DMS153 (cell line): ENCODE data around the gene ZNF467.

Experiments
- DNase-seq: peaks from one replicate; lab custom pipeline; 2025; lab: John Stamatoyannopoulos, UW

ZNF467 gene

DNA sequence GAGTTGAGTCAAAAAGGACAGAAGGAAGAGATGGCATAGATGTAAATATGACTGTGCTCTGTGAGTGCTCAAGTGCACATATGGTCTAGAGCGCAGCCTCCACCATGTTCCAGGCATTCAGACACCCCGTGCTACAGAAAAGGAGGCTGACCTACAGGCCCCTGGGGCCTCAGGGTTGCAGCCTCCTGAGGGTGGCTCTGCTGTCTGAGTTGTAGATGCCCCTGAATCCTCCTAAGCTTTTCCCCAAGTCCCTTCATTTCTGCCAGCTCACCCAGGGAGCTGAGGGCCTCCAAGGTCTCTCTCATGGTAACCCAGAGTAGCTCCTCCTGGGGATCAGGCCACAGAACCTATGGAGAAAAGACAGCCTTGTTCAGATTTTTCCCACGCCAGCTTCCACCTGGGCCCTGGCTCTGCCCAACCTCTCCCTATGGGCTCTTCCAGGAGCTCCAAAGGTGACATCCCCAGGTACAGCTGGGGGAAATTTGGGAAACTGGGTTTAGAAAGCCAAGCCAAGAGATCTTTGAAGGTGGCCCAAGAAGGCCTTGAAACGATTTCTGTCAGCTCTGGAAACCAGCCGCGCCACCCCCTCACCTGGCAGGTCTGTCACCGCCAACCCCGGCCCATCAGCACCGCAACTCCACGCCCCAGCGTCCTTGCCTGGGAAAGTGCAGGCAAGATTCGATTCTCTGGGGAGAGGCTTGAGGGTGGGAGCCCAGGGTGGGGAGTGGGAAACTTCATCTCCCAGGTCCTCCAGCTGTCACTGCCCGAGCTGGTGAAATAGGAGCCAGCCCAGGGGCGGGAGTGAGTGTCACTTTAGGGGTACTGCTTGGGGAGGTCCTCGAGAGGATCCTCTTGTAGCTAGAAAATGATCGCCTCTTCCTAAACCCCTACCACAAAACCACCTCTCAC, 2.4 kb downstream of the ZNF467 start:
- no peak for DNase-seq

DNA sequence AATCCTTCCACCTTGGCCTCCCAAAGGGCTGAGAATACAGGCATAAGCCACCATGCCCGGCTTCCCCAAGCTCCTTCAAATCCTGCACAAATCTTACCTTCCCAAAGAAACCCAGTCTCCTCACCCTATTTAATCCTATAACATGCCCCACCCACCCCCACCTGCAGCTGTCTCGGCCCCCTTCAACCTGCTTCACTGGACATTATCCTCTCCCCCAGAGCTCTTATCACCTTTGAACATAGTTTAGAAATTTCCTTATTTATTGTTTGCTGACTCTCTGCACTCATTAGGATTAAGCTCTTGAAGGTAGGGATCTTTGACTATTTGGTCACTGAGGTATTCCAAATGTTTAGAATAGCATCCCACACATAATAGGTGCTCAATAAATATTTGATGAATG, 3.5 kb downstream of the ZNF467 start:
- DNase-seq, result no peak

DNA sequence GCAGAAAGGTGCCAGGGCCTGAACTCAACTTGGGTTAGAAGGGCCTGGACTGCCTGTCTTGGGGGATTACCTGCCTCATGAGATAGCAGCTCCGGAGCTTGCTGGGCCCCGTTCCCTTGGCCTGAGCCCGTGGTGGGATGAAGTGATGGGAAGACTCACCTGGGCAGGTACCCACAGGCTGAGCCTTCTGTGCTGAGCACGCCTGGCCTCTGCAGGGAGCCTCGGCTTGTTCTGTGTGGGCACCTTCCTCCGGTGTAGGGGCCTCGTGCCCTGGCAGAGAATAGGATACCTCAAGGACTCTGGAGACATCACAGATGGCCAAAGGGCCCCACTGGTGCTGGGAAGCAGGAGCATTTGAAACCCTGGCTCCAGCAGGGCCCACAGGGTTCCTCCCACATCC, 4.5 kb downstream of the ZNF467 start:
- no peak for DNase-seq

DNA sequence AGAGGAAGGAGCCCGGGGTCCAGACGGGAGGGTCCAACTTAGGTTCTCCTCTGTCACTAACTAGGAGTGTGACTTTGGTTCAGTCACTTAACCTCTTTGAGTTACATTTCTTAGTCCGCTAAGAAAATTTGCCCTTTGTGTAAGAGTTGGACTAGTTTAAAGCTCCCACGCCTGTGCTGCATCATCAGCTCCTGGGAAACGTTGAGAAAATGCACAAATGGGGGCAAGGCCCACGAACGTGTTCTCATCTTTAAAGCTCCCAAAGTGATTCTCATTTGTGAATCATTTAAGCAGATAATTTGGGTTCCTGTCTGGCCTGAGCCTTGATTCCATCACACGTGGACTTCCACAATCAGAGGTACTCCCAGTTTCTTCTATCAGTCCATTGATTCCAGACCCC, 6.3 kb downstream of the ZNF467 start:
- DNase-seq, result no peak

DNA sequence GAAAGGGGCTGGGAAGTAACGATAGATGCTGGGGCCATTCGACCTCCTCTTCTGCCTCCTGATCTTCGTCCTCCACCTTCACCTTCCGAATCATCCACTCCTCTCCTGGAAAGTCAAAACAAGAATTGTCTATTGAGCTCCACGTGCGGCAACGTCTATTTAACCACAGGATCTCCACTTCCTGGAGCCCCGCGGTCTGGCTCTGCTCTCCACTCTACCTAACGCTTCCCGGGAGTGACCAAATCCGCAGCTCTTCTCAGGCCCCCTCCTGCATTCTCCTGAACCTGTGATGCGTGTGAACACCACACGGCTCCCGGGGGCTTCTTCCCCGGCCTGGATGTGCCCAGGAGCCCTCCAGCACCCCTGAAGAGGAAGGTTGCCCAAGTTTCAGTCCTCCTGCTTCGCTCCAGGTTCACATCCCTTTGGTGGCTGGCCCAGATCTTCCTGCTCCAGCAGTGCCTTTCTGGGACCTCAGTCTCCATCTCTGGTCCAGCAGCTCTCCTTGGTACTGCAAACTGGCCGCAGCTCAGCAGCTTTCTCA, 7.2 kb downstream of the ZNF467 start:
- no peak for DNase-seq

DNA sequence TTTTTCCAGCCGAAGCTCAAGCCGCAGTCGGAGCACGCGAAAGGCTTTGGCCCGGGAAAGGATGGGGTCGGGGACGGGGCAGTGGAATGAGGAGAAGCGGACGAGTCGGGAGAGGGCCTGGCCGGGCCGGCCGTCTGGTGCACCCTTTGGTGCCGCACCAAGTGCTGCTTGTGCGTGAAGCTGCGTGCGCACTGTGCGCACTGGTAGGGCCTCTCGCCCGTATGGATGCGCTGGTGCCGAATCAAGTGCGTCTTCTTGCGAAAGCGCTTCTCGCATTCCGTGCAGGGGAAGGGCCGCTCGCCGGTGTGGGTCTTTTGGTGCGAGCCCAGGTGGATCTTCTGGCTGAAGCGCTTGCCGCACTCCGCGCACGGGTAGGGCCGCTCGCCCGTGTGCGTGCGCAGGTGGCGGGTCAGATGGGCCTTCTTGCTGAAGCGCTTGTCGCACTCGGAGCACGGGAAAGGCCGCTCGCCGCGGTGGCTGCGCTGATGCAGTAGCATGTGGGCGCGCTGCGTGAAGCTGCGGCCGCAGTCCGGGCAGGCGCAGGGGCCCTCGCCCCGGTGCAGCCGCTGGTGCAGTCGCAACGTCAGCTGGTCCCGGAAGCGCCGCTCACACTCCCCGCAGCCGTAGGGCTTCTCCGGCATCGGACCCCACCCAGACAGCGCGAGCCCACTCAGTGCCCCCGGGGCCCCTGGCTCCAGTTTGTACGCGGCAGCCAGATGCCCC, 7.8 kb downstream of the ZNF467 start:
- DNase-seq, result no peak

DNA sequence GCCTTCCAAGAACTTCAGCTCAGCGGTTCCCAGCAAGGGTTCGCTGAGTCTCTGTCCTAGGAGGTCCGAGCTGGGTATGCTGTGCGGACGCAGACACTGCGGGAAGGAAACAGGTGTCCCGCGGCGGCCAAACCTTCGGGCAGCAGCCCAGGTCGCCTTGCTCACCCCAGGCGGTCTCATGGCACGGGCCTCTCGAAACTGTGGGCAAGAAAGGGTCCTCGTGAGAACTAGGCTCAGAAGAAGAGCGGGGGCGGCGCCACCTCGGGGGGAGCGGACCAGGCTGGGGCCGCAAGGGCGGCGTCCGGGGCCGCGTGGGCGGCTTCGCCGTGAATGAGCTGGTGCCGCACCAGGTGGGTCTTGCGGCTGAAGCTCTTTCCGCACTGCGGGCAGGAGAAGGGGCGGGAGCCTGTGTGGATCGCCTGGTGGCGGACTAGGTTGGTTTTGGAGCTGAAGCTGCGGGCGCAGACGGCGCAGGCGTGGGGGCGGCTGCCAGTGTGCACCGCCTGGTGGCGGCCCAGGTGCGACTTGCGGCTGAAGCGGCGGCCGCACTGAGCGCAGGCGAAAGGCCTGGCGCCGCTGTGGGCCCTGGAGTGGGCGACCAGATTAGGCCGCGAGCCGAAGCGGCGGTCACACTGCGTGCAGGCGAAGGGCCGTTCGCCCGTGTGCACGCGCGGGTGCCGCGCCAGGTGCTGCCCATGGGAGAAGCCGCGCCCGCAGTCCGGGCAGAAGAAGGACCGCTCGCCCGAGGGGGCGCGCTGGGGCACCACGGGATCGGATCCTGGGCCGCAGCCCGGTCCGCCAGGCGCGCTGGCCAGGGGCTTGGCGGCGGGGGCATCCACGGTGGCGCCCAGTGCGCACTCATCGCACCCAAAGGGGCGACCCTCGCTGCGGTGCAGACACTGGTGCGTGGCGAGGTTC, 8.6 kb downstream of the ZNF467 start:
- DNase-seq, result no peak

DNA sequence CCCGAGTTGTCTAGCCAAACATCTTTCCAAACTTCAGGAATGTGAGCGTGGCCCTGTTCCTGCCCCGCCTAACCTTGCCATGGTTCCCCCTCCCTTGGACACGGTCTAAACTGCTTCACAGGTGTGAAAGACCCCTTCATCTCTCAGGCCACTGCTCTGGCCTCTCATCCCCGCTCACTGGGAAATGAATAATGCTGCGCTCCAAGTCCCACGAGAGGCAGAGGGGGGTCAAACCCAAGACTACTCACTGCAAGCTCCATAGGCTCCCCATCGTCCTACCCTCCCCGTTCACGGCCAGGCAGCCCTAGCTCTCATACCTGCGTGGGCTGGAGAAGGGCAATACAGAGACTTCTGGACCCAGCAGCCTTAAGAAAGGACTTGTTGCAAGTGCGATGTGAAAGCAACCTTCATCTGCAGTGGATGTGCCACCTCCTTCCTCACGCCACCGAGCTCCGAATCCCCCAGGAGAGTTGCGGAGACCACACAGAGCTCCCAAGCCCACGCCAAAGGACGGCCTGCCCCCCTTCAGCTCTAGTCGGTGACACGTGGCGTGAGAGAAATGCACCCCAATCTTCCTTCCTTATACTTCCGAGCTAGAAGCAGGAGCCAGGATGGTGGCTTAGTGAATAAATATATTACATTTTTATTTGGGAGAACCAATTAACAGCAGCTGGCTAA, 9.7 kb downstream of the ZNF467 start:
- no peak for DNase-seq

DNA sequence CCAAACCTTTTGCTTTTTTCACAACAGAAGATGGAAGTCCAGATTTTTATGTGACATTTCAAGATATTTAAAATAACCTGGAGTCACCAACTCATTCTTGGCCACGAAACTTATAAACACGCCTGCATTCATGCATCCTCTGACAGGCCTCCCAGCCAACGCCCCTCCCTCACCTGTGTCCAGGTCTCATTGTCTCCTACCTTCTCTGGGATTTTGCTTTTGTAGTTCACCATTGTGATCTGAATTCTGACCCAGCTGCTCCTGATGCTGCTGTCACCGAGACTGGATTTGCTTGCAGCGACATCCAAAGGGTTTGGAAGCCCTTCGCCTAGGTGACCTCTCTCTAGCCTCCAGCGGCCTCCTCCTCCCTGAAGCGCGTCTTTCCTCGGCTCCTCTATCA, 10.8 kb downstream of the ZNF467 start:
- no peak for DNase-seq

DNA sequence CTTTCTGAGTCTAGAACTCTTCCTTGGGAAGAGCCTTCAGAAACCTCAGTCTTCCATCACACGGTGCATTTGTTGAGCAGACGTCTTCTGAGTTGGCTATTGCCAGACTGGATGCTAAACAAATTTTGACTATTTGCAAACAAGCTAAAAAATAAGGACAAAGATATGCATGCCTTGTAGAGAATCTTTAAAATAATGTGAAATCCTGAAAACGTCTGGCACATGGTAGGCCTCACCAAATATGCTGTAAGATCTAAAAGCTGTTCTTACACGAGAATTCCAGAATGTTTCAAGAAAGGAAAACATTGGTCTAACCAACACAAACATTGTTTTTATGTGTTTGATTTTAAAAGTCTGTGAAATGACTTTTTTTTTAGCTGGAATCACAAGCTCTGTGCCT, 11.3 kb downstream of the ZNF467 start:
- no peak for DNase-seq

DNA sequence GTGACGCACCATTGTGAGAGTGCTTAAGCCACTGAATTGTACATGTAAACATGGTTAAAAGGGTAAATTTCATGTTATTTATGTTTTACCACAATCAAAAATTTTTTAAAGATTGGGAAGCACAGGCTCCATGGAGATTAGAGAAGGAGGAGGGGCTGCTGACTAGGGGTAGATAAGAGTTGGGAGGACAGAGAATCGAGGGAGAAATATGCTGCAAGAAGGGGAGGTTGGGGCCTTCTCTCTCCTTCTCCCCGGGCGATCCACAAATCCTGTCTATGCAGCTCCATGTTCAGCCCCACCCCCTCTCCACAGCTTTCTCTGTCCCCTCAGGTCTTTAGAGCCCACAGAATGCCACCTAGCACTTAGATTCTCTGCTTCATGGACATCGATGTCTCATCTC, 12.1 kb downstream of the ZNF467 start:
- DNase-seq, result no peak

DNA sequence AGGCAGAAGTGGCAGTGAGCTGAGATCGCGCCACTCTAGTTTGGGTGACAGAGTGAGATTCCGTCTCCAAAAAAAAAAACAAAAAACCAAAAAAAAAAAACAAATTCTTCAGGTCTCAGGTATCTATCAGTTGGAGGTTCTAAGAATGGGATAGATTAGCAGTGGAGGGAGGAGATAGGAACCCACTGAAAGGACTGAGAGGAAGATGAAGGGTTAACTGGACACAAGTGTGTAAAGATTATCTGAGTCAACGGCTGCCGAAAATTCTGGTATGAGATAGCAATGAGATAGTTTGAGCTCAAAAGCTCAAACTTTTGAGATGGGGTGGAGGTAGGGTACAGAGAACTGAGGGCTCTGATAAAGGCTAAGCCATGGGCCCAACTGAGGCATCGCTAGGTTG, 12.8 kb downstream of the ZNF467 start:
- DNase-seq, result no peak

DNA sequence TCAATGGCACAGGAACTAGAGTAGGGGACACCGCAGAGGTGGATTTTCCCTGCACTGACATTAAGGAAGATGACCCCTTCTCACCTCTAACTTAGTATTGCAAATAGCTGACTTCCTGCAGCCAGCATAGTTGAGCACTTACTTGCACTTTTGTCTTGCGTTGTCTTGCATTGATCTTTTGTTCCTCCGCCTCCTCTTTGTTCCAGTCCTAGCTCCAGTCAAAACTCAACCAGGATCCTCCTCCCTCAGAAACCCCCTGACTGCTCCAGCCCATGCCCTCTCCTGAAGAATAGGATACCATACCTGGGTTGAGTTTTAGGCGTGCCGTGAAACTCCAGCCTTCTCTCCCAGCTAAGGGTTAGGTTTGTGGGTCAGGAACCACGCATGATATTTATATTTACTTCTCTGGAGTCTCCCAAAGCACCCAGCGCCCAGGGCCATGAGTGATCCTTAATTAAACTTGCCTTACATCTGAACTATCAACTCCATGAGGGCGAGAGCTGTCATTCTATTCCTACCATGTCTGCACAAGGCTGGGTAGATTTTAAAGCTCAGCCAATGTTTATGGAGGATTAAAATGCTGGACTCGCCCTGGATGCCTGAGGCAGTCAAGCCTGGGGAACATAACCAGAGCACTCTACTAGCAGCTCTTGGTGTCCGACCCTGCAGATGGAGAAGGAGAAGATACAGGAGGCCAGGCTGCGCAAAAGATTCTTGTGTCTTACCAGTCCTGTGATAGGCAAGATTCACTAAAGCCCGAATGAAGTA, 14.1 kb downstream of the ZNF467 start:
- no peak for DNase-seq

DNA sequence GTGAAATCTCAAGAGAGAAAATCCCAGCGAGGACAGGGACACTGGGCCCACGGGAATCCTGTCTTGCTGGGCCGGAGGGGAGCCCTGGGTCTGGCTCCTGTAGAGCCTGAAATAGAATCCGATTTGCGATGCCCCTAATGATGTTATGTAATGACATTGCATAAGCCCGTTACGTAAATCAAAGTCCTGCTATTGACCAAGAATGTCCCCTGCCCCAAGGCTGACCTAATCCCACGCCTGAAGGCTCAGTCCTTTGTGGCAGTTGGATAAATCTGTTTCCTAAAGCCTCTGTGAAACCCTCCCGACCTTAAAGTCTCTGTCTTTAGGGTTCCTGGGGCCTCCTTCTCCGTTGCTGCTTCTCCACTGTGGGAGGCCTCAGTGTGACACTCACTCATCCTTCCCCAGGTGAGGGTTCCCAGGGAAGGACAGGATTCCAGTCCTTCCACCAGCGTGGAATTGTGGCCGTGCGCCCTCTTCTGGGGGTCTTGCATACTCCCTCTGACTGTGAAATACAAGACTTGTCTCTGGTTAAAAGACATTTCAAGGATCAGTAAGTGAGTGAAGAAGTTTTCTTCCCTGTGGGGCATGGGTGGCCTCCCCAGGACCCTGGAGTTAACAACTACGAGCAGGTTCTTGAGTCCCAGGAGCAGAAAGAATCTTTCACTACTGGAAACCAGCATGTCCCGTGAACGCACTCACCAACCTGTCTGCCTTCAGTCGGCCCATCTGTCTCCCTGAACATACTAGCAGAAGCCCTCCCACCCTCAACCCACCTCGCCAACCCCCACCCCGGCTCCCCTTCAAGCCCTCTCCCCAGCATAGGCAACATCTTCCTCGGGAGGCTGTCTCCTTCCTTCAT, 19.8 kb downstream of the ZNF467 start:
- no peak for DNase-seq

DNA sequence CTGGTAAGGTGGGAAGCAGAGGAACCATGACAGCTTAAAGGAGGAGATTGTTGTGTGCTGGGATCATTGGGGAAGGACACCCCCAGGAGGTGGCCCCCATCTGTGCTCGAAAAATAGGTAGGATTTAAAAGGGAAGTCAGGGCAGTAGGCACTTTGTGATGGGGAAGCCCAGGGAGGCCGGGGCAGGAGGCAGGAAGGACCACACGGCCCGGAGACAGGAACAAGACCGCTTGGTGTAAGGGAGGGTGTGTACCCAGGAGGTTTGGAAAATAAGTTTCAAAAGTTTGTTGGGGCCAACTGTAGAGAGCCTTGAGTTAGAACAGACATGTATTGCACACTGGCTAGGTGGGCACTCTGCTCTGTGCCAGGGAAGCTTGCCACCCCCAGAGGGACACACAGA, 20.7 kb downstream of the ZNF467 start:
- DNase-seq, result no peak

DNA sequence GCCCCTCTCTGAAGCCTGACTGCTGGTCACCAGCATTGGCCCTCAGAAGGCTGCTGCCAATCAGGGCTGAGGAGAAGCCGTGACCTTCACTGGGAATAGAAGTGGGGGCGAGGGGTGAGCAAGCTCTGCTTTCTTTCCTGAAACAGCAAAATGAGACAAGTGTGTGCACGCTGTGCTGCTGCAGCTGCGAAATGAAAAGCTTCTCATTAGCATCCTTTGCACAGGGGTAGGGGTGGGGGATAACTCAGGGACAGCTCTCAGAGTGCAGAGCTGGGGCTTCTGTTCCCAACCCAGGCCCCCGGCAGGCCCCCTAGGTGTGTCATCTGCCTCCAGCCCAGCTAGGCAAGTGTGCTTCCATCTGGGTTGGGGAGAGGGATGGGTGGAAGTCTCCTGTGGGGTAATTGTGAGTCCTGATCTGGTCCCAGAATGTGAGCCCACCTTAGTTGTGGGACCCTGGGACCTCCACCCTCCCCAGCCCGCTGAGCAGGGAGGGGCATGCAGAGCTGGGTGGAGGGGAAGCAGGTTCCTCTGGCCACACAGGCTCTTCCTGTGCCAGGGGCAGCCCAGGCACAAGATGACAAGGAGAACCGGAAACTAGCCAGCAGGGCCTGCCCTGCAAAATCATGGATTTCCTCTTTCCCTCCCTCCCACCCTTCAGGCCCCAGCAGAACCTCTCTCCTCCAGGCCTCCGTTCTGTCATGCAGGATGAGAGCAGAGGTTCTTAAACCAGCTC, 22.2 kb downstream of the ZNF467 start:
- no peak for DNase-seq

DNA sequence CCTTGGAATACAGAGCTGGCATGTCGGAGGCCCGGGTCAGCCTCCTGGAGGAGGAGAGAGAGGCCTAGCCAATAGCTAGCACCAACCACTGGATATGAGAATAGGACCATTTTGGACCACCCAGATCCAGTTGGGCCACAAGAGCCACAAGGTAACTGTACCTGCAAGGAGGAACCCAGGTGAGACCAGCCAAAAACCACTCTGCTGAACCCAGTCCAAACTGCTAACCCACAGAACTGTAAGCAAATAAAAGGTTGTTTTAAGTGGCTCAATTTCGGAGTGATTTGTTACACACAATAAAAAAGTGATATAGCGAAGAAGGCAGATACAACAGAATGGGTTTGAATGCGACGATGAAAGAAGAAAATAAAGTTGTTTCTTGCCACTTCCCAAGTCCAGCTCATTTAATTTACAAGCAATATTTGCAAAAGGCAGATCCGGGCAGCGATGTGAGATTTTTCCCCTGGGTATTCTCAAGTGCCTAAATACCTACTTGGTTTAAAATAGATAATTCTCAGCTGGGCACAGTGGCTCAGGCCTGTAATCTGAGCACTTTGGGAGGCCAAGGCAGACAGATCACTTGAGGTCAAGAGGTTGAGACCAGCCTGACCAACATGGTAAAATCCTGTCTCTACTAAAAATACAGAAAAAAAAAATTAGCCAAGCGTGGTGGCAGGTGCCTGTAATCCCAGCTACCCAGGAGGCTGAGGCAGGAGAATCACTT, 23.1 kb downstream of the ZNF467 start:
- no peak for DNase-seq

DNA sequence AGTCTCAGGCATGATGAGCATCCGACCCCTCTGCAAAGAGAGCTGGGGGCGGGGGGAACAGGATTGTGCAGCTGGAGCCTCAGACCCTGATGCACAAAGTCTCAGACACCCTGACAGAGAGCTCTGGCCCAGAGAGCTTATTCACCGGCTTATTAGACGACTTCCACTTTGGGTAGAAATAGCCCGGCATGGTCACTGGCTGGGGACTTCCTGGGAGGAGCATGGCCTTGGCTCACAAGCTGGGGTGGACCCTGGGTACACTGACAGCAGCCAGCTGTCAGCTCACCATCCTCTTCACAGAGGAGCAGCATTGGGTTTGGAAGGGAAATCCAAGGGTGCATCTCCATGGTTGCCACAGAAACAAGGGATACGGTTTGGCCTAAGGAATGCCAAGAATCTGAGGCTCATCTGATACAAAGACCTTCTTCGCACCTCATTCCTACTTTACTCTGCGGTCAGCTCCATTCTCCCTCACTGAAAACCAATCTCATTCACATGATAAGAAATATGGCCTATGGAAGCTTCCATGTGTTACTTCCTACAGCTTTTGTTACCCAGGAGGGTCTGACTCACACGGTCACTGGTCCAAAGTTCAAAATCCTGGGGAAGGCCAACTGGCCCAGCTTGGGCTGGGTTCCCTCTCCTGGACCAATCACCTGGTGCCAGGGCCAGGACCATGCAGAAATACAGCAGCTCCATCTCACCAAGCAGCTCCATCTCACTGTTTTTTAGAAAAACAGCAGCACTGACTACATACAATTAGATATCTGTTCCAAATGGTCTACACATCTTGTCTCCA, 25.1 kb downstream of the ZNF467 start:
- no peak for DNase-seq
